Measurements from ENCODE around the gene GREB1. TPM values are rescaled to one million over a fixed set of nuclear protein-coding genes. Genes with fewer than 3 reads are reported as not detected.

The GREB1 gene
- total and polyA plus RNA-seq, 2 of the 13 experiments (the other 11 are each of a cell fraction or from before 2014, with no cell fraction given) = 31.3 to 61.2 TPM

DNA sequence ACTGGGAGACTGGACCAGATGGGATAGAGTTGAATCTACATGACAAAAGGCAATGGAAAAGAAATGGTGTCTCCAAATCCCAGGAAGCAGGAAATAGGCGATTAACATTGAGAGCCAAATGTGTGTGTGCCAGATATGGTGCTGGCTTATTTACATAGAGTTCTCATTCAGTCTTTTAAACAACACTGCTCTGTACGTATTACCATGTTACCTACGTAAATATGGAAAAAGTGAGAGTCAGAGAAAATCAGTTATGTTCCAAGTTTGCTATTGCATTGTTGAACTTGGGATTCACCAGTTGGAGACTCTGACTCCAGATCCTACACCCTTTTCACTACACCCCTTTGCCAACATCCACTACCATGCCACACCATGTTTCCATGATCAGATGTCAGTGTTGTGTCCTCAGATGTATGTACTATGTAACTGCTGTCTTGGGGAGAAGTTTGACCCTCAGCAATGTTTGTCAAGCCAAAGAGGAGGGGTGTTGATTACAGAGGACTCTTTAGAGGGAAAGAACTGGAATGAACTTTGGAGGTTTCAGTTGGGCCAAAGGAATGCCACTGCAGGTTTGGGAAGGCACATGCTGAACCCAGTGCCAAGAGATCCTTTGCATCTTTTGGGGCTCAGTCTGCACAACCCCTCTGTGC is 19.6 kb upstream of the GREB1 start (continued):
- TF ChIP-seq, protein P1, sequence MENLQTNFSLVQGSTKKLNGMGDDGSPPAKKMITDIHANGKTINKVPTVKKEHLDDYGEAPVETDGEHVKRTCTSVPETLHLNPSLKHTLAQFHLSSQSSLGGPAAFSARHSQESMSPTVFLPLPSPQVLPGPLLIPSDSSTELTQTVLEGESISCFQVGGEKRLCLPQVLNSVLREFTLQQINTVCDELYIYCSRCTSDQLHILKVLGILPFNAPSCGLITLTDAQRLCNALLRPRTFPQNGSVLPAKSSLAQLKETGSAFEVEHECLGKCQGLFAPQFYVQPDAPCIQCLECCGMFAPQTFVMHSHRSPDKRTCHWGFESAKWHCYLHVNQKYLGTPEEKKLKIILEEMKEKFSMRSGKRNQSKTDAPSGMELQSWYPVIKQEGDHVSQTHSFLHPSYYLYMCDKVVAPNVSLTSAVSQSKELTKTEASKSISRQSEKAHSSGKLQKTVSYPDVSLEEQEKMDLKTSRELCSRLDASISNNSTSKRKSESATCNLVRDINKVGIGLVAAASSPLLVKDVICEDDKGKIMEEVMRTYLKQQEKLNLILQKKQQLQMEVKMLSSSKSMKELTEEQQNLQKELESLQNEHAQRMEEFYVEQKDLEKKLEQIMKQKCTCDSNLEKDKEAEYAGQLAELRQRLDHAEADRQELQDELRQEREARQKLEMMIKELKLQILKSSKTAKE (CRISPR knock-in tag; IDR thresholded peaks at IDR 0.05; ENCODE audit: borderline replicate concordance) = no peak
- TF ChIP-seq ETV5 (CRISPR knock-in tag; IDR thresholded peaks at IDR 0.05; ENCODE audit: borderline replicate concordance) (no peak), CCDC6 (CRISPR knock-in tag; IDR thresholded peaks at IDR 0.05) (no peak), NFE2 (CRISPR knock-in tag; IDR thresholded peaks at IDR 0.05) (no peak), SCMH1 (CRISPR knock-in tag; IDR thresholded peaks at IDR 0.05; ENCODE audit: borderline replicate concordance) (no peak), ZNF605 (CRISPR knock-in tag; IDR thresholded peaks at IDR 0.05) (no peak), HES4 (CRISPR knock-in tag; IDR thresholded peaks at IDR 0.05; ENCODE audit: borderline replicate concordance) (no peak), ZBTB3 (CRISPR knock-in tag; IDR thresholded peaks at IDR 0.05; ENCODE audit: borderline replicate concordance, low read depth) (peak; percentile 81; the same call in 1 of the 2 replicates), ZNF652 (CRISPR knock-in tag; IDR thresholded peaks at IDR 0.05; ENCODE audit: borderline replicate concordance, low read depth) (no peak)
- TF ChIP-seq, protein P2, sequence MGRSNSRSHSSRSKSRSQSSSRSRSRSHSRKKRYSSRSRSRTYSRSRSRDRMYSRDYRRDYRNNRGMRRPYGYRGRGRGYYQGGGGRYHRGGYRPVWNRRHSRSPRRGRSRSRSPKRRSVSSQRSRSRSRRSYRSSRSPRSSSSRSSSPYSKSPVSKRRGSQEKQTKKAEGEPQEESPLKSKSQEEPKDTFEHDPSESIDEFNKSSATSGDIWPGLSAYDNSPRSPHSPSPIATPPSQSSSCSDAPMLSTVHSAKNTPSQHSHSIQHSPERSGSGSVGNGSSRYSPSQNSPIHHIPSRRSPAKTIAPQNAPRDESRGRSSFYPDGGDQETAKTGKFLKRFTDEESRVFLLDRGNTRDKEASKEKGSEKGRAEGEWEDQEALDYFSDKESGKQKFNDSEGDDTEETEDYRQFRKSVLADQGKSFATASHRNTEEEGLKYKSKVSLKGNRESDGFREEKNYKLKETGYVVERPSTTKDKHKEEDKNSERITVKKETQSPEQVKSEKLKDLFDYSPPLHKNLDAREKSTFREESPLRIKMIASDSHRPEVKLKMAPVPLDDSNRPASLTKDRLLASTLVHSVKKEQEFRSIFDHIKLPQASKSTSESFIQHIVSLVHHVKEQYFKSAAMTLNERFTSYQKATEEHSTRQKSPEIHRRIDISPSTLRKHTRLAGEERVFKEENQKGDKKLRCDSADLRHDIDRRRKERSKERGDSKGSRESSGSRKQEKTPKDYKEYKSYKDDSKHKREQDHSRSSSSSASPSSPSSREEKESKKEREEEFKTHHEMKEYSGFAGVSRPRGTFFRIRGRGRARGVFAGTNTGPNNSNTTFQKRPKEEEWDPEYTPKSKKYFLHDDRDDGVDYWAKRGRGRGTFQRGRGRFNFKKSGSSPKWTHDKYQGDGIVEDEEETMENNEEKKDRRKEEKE (IDR thresholded peaks at IDR 0.05) = no peak
- TF ChIP-seq, protein P3, sequence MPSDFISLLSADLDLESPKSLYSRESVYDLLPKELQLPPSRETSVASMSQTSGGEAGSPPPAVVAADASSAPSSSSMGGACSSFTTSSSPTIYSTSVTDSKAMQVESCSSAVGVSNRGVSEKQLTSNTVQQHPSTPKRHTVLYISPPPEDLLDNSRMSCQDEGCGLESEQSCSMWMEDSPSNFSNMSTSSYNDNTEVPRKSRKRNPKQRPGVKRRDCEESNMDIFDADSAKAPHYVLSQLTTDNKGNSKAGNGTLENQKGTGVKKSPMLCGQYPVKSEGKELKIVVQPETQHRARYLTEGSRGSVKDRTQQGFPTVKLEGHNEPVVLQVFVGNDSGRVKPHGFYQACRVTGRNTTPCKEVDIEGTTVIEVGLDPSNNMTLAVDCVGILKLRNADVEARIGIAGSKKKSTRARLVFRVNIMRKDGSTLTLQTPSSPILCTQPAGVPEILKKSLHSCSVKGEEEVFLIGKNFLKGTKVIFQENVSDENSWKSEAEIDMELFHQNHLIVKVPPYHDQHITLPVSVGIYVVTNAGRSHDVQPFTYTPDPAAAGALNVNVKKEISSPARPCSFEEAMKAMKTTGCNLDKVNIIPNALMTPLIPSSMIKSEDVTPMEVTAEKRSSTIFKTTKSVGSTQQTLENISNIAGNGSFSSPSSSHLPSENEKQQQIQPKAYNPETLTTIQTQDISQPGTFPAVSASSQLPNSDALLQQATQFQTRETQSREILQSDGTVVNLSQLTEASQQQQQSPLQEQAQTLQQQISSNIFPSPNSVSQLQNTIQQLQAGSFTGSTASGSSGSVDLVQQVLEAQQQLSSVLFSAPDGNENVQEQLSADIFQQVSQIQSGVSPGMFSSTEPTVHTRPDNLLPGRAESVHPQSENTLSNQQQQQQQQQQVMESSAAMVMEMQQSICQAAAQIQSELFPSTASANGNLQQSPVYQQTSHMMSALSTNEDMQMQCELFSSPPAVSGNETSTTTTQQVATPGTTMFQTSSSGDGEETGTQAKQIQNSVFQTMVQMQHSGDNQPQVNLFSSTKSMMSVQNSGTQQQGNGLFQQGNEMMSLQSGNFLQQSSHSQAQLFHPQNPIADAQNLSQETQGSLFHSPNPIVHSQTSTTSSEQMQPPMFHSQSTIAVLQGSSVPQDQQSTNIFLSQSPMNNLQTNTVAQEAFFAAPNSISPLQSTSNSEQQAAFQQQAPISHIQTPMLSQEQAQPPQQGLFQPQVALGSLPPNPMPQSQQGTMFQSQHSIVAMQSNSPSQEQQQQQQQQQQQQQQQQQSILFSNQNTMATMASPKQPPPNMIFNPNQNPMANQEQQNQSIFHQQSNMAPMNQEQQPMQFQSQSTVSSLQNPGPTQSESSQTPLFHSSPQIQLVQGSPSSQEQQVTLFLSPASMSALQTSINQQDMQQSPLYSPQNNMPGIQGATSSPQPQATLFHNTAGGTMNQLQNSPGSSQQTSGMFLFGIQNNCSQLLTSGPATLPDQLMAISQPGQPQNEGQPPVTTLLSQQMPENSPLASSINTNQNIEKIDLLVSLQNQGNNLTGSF (CRISPR knock-in tag; IDR thresholded peaks at IDR 0.05) = no peak
- TF ChIP-seq, protein P4, sequence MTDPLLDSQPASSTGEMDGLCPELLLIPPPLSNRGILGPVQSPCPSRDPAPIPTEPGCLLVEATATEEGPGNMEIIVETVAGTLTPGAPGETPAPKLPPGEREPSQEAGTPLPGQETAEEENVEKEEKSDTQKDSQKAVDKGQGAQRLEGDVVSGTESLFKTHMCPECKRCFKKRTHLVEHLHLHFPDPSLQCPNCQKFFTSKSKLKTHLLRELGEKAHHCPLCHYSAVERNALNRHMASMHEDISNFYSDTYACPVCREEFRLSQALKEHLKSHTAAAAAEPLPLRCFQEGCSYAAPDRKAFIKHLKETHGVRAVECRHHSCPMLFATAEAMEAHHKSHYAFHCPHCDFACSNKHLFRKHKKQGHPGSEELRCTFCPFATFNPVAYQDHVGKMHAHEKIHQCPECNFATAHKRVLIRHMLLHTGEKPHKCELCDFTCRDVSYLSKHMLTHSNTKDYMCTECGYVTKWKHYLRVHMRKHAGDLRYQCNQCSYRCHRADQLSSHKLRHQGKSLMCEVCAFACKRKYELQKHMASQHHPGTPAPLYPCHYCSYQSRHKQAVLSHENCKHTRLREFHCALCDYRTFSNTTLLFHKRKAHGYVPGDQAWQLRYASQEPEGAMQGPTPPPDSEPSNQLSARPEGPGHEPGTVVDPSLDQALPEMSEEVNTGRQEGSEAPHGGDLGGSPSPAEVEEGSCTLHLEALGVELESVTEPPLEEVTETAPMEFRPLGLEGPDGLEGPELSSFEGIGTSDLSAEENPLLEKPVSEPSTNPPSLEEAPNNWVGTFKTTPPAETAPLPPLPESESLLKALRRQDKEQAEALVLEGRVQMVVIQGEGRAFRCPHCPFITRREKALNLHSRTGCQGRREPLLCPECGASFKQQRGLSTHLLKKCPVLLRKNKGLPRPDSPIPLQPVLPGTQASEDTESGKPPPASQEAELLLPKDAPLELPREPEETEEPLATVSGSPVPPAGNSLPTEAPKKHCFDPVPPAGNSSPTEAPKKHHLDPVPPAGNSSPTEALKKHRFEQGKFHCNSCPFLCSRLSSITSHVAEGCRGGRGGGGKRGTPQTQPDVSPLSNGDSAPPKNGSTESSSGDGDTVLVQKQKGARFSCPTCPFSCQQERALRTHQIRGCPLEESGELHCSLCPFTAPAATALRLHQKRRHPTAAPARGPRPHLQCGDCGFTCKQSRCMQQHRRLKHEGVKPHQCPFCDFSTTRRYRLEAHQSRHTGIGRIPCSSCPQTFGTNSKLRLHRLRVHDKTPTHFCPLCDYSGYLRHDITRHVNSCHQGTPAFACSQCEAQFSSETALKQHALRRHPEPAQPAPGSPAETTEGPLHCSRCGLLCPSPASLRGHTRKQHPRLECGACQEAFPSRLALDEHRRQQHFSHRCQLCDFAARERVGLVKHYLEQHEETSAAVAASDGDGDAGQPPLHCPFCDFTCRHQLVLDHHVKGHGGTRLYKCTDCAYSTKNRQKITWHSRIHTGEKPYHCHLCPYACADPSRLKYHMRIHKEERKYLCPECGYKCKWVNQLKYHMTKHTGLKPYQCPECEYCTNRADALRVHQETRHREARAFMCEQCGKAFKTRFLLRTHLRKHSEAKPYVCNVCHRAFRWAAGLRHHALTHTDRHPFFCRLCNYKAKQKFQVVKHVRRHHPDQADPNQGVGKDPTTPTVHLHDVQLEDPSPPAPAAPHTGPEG (CRISPR knock-in tag; IDR thresholded peaks at IDR 0.05) = no peak

All from HepG2 (cell line).